Mucosa of gallbladder (tissue), 1 donor: ENCODE data around the gene DIP2A. TPM values are rescaled to one million over a fixed set of nuclear protein-coding genes. Genes with fewer than 3 reads are reported as not detected.
A peak's percentile ranks its signal among the peaks of the same experiment; 100 is the strongest.

ENCODE experiments used
- DNase-seq: peaks from one replicate; pipeline ENCODE4 v3.0.0-alpha.2; 2020; ENCODE audit warnings: low spot score
- total RNA-seq: library from RNA; stranded (reverse); gene quantifications from one replicate; pipeline ENCODE4 v1.2.1, GENCODE V29; 2021
- donor health status: DM: no; HTN: no; CAD: no.

The DIP2A gene
- total RNA-seq, 1 donor from 2014 or later: 42.5 TPM

GRCh38 chr21:46597031-46597430 is 138.3 kb downstream of the DIP2A start:
- DNase-seq: no peak

- no peak for DNase-seq
Observed at GRCh38 chr21:46597896-46598343, 139.2 kb downstream of the DIP2A start.

DNA sequence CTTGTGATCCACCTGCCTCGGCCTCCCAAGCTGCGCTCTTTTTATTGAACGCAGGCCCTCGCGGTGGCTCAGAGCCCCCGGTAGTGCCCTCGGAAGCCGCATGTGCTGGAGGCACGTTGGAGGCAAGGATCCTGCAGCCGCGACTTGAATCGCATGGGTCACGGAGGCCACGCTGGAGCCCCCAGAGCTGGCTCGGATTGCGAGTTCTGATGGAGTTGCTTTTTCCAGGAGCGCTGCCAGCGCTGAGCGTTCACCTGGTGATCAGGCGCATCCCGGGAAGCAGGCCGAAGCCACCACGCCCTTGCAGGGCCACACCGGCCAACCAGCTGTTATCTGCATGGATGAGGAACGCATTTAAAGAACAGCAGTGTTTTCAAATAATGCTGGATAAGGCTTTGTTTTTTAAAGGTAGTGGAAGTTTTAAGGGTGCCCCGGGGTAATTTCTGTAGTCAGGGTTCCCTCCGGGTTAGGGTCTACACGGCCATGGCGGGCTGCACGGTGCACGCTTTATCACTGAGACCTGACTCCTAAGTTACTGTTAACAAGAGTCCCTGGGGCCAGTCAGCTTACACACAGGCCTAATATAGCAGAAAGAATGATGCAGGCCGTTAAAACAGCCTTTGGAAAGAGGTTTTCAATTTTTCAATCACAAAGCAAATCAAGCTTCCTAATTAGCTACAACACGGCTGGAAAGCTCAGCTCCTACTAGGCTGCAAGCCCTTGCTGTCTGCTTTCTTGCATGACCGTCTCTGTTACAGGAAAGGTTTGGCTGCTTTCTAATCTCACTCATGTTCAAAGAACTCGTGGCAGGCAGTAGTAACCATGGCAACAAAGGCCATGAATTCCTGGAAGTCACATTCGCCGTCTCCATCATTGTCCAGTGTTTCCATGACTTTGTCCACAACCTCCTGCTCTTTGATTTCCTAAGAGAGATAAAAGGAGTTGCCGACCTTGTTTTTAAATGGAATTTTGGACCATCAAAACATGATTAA is 140.2 kb downstream of the DIP2A start:
- peak; percentile 22 for DNase-seq

GRCh38 chr21:46600305-46600704 is 141.6 kb downstream of the DIP2A start:
- no peak for DNase-seq

DNA sequence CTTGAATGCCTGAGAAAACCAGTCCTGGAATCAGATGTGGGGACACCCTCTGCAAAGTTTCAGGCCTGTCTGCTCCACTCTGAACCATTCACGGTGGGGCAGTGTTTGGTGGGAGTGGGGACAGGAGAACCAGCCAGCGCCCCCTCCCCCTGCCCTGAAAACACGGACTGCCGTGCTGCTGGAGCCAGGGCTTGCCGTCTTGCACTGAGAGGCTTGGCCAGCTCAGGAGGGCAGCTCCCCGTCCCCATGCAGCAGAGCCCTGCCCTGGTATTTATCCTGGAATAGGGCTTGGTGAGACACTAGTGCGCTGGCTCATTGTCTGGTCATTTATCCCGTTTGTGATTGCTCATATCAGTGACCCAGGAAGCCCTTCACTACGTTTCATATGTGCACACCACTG is 142.3 kb downstream of the DIP2A start:
- DNase-seq: no peak

DNA sequence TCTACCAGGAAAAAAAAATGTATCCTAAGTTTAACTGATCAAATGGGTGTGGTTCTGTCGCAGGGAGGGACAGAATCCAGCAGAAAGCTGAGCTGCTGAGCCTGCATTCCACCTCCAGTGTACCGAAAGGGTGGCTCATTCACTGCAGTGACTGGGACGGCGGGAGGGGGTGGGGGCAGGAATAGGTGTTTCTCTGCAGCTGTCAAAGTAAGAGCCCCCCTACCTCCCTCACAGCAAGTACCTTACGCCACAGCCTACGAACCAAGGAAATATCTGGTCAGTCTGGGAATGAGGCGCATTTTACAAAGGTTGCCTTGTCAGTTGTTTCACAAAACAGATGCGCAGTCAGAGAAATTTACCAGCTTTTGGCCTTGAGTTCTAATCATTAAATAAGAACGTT is 144.5 kb downstream of the DIP2A start:
- DNase-seq: no peak

DNA sequence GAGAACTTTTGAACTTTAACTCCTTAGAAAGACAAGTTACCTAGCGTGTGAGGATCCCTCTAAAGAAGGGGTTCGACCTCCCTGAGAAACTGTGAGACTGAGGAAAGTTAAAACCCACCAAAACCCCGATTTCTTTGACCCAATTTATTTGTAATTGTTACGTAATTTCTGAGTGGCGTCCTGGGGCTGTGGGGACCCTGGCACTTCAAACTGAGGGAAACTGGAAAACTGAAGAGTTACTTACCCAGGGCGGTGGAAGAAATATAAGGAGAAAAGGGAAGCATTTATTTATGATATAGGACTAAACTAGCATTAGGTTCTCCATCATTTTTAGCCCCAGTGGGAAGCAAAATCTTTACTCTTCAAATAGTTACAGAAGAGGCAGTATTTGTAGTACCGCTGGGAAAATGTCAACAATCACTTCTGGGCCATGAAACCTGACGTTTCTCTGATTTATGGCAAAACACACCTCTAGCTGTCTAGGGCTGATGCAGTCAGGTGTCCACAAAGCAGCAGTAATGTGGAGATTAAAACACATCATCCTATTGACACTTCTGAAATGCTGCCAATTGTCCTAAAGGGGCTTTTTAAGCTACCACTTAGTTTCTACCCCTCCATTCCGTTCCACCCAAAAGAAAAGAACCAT is 145.8 kb downstream of the DIP2A start:
- no peak for DNase-seq

DNA sequence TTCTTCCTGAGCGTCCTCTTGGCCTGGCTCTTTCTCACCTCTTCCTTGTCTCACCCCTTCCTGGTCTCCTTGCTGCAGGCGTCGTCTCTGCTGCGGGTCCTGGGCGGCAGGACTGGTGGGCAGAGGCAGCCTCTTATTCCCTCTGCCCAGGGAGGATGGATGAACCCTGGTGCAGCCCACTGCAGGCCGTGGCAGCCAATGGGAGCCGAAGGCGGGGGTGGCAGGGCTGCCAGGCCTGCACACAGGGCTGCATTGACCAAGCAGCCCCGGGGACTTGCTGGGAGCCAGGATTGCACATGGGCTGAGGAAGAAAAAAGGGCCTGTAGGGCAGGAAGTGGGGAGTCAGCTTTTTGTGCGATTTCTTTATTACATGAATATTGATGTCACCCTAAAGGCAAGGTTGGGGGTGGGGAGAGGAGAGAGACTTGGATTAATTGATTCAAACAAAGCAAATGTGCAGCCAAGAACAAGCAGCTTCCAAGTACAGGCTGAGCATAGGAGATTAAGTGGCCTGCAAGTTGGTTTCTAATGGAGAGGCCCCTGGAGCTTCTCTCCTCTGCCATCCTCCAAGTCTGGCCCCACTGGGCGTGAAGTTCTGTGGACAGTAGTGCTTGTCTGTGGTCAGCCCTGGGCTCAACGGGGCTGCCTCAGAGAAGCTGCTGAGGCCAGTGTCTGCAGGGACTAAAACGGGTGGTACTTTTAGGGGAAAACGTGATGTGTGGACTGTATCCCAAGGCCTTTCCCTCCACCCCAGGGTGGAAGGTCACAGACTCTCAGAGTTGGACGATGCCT is 146.5 kb downstream of the DIP2A start, which contains the start of gene S100B:
Gene S100B (minus strand): TSS at position 108 of the 792 bp plus-strand sequence. CDS start 2,667 bp downstream, outside the sequence.
- no peak for DNase-seq

DNA sequence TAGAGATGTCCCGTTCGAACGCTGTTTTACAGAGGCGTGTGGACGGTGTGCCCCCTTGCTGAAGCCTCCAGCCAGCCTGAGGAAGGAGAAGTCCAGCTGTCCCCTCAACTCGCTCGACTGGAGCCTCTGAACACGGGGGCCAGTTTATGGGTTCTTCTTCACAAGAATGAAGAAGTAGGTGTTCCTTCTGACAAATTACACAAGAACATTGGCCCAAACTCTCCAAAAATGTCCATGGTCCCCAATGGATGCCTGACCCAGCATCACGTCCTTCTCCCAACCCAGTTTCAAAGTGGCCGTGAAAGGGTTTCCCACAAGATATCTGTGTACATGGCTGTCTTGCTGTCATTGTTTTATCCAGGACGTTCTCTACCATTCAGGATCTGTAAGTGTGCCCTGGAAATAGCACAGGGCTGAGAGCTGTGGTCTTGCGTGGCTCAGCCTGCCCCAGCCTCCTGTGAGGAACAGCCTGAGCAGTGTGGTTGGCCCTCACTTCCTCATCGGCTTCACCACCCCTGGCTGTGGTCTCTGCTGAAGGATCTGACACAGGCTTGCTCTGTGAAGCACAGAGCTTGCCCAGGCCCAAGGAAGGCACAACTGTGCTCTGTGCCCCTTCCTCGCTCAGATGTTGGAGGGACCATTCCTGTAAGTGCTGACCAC is 147.2 kb downstream of the DIP2A start:
- peak; percentile 42 for DNase-seq

- DNase-seq: no peak
Observed at GRCh38 chr21:46606427-46606813, 147.7 kb downstream of the DIP2A start.

DNA sequence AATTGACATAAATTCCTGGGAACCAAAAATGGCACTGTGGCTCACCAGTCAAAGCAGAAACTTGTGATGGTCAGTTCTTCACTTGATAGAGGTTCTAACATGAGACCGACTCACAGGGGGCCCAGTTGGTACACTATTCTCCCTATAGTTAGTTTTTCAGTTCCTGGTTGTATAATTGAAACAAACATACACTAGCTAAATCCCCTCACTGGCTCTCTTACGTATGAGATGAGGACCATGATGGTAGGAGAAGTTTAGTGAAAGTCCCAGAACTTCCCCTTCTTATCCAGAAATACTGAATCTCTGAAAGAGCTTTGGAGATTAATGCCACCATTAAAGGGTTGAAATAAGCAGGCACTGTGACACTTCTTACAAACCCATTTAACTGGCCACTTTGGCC is 148.9 kb downstream of the DIP2A start:
- DNase-seq: no peak

DNA sequence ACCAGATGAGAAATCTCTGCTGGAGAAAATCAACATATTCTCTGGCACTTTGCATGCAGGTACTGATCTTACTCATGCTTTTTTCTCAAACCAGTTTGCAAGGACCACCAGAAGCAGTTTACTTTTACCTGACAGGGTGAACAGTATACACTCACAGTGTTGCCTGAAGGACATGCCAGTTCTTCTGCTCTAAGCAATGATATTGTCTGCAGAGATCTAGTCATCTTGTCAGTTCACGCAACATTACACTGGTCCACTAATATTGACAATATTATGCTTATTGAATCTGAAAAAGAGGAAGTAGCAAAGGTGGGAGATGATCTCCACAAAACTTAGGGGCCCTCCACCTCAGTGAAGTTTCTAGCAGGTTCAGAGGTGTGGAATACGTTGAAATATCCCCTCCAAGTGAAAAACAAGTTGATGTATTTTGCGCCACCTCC is 150.0 kb downstream of the DIP2A start:
- no peak for DNase-seq

- DNase-seq: no peak
Observed at GRCh38 chr21:46610018-46610701, 151.5 kb downstream of the DIP2A start.

DNA sequence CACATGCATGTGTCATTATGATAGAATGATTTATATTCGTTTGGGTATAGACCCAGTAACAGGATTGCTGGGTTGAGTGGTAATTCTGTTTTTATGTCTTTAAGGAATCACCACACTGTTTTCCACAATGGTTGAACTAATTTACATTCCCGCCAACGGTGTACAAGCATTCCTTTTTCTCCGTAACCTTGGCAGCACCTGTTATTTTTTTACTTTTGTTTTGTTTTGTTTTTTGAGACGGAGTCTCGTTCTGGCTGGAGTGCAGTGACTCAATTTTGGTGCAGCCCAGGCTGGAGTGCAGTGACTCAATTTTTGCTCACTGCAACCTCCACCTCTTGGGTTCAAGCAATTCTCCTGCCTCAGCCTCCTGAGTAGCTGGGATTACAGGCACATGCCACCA is 154.7 kb downstream of the DIP2A start:
- DNase-seq: no peak

DNA sequence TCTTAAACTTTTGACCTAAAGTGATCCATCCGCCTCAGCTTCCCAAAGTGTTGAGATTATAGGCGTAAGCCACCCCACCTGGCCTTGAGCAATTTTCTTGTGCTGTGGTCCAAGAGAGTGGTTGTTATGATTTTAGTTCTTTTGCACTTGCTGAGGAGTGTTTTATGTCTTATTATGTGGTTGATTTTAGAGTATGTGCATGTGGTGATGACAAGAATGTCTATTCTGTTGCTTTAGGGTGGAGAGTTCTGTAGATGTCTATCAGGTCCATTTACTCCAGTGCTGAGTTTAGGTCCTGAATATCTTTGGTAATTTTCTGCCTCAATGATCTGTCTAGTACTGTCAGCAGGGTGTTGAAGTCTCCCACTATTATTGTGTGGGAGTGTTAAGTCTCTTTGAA is 157.4 kb downstream of the DIP2A start:
- DNase-seq: no peak

DNA sequence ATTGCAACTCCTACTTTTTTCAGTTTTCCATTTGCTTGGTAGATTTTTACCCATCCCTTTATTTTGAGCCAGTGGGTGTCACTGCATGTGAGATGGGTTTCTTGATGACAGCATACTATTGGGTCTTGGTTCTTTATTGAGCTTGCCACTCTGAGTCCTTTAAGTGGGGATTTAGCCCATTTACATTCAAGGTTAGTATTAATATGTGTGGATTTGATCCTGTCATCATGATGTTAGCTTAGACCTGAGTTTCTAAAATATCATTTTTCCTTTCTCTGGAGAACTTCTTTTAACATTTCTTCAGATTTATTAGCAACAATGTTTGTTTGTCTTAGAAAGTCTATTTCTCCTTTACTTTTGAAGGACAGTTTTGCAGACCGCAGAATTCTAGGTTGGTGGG is 158.0 kb downstream of the DIP2A start:
- DNase-seq: no peak

DNA sequence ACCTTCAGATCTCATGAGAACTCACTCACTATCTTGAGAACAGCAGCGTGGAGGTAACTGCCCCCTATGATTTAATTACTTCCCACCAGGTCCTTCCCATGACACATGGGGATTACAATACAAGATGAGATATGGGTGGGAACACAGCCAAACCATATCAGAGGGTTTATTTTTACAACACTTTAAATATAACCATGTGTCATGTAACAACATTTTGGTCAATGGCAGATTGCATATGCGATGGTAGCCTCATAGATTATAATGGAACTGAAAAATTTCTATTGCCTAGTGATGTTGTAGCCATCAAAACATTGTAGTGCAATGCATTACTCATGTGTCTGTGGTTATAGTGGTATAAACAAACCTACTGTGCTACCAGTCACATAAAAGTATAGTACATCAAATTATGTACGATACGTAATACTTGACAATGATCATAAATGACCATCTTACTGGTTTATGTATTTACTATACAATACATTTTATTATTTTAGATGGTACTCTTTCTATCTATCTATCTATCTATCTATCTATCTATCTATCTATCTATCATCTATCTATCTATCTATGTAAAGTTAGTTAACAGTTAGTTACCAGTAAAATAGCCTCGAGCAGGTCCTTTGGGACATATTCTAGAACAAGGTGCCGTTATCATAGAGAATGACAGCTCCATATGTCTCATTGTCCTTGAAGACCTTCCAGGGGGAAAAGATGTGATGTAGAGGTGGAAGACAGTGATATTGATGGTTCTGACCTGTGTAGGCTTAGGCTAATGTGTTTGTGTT is 158.8 kb downstream of the DIP2A start:
- no peak for DNase-seq

GRCh38 chr21:46618738-46619379 is 160.2 kb downstream of the DIP2A start:
- DNase-seq: no peak
